ENCODE results near the gene CAMTA1.

CAMTA1 gene

DNA sequence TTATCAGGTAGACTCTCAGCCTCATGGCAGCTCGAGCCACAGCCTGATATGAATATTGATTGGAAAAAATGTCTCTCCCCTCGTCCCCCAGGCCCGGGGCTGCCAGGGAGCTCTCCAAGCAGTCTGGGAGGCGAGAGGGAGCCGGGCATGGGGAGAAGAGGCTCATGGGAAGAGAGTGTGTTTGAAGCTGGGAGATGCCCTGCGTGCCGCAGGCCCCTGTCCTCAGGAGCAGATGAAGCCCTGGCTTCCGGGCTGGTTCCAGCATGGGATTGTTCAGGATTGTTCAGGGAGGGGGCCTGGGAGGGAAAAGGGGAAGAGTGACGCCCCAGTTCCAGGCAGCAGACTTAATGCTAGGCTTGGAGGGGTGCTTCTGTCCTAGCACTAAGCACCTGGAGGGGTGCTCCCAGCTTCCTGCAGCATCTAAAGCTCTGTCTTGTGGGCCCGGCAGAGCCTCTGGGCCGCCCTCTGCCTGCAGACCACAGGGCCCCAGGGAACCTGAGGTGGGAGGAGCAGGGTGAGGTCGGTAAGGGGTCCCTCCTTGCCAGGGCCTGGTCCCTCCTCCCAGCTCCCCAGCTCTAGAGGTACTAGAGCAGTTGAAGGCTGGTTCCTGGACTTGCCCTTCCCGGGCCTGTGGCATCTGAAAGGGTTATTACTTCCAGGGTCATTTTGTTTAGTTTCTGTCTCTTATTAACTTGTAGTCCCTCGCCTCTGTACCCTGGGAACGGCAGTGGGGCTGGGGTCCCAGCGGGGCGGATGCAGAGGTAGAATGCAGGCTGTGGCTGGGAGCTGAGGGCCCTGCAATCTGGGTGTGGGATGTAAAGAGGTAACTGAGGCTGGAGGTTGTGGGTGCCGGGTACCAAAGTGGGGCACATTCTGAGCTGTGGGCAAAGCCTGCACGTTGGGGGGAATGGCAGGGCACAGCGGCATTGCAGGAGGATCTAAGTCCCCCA lies 651.1 kb downstream of the CAMTA1 start:
- H3K9me3 ChIP-seq (ENCODE audit: control insufficient read depth, insufficient read depth, low read depth, low read length): no peaks in the 10 kb centered on the region
- ChIA-PET CTCF (no interaction called here), POLR2A (no interaction called here)
- no peak overlapping the region for H3K27ac ChIP-seq (ENCODE audit: extremely low read depth, low read depth, low read length)
- no peak overlapping the region for H3K4me3 ChIP-seq (ENCODE audit: low read depth, low read length)
- no peaks in the 10 kb centered on the region for H3K36me3 ChIP-seq (ENCODE audit: control insufficient read depth in 2 of 2, insufficient read depth in 1 of 2, low read length in 2 of 2)
- TF ChIP-seq, protein P1, sequence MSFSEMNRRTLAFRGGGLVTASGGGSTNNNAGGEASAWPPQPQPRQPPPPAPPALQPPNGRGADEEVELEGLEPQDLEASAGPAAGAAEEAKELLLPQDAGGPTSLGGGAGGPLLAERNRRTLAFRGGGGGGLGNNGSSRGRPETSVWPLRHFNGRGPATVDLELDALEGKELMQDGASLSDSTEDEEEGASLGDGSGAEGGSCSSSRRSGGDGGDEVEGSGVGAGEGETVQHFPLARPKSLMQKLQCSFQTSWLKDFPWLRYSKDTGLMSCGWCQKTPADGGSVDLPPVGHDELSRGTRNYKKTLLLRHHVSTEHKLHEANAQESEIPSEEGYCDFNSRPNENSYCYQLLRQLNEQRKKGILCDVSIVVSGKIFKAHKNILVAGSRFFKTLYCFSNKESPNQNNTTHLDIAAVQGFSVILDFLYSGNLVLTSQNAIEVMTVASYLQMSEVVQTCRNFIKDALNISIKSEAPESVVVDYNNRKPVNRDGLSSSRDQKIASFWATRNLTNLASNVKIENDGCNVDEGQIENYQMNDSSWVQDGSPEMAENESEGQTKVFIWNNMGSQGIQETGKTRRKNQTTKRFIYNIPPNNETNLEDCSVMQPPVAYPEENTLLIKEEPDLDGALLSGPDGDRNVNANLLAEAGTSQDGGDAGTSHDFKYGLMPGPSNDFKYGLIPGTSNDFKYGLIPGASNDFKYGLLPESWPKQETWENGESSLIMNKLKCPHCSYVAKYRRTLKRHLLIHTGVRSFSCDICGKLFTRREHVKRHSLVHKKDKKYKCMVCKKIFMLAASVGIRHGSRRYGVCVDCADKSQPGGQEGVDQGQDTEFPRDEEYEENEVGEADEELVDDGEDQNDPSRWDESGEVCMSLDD (tag by site-specific recombination; IDR thresholded peaks at IDR 0.05): no peak
- TF ChIP-seq ZNF184 (tag by site-specific recombination; IDR thresholded peaks at IDR 0.05) (no peak), ZNF558 (tag by site-specific recombination; IDR thresholded peaks at IDR 0.05) (no peak)
- no peaks in the 10 kb centered on the region for H3K4me1 ChIP-seq (ENCODE audit: control insufficient read depth, insufficient read depth, low read length)

DNA sequence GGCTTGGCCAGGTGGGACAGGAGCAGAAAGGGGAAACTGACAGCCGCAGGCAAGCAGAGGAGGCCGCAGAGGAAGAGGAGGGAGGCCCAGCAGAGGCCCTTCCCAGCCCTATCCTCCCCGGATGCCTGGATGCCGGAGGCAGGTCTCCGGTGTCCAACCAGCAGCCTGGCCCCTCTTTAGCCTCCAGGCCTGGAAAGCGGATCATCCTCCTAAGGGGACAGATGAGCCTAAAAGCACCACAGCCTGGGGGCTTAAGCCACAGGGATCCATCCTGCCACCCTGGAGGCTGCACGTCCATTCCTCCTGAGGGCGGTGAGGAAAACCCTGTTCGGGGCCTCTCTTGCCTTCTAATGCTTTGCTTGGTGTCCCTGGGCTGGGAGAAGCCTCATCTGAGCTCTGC lies 651.8 kb downstream of the CAMTA1 start:
- TF ChIP-seq ZBTB21 (tag by site-specific recombination; IDR thresholded peaks at IDR 0.05) (no peak), ZNF174 (tag by site-specific recombination; IDR thresholded peaks at IDR 0.05) (no peak), ZNF140 (tag by site-specific recombination; IDR thresholded peaks at IDR 0.05) (no peak), MEIS1 (CRISPR knock-in tag; IDR thresholded peaks at IDR 0.05; ENCODE audit: borderline replicate concordance) (no peak), ZNF529 (tag by site-specific recombination; IDR thresholded peaks at IDR 0.05; ENCODE audit: insufficient replicate concordance) (no peak), REPIN1 (tag by site-specific recombination; IDR thresholded peaks at IDR 0.05; ENCODE audit: low read depth) (no peak), ZNF777 (tag by site-specific recombination; IDR thresholded peaks at IDR 0.05; ENCODE audit: borderline replicate concordance) (no peak), ZNF426 (tag by site-specific recombination; IDR thresholded peaks at IDR 0.05) (no peak), ZNF624 (tag by site-specific recombination; IDR thresholded peaks at IDR 0.05) (no peak), SCRT1 (tag by site-specific recombination; IDR thresholded peaks at IDR 0.05; ENCODE audit: borderline replicate concordance) (no peak), ZNF366 (tag by site-specific recombination; conservative IDR thresholded peaks at IDR 0.05) (no peak), ZNF658 (tag by site-specific recombination; IDR thresholded peaks at IDR 0.05) (no peak), ZNF544 (tag by site-specific recombination; IDR thresholded peaks at IDR 0.05) (no peak)
- TF ChIP-seq, protein P2, sequence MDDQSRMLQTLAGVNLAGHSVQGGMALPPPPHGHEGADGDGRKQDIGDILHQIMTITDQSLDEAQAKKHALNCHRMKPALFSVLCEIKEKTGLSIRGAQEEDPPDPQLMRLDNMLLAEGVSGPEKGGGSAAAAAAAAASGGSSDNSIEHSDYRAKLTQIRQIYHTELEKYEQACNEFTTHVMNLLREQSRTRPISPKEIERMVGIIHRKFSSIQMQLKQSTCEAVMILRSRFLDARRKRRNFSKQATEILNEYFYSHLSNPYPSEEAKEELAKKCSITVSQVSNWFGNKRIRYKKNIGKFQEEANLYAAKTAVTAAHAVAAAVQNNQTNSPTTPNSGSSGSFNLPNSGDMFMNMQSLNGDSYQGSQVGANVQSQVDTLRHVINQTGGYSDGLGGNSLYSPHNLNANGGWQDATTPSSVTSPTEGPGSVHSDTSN (CRISPR knock-in tag; IDR thresholded peaks at IDR 0.05): no peak
- TF ChIP-seq, protein P3, sequence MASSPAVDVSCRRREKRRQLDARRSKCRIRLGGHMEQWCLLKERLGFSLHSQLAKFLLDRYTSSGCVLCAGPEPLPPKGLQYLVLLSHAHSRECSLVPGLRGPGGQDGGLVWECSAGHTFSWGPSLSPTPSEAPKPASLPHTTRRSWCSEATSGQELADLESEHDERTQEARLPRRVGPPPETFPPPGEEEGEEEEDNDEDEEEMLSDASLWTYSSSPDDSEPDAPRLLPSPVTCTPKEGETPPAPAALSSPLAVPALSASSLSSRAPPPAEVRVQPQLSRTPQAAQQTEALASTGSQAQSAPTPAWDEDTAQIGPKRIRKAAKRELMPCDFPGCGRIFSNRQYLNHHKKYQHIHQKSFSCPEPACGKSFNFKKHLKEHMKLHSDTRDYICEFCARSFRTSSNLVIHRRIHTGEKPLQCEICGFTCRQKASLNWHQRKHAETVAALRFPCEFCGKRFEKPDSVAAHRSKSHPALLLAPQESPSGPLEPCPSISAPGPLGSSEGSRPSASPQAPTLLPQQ (tag by site-specific recombination; IDR thresholded peaks at IDR 0.05): no peak
- TF ChIP-seq, protein P4, sequence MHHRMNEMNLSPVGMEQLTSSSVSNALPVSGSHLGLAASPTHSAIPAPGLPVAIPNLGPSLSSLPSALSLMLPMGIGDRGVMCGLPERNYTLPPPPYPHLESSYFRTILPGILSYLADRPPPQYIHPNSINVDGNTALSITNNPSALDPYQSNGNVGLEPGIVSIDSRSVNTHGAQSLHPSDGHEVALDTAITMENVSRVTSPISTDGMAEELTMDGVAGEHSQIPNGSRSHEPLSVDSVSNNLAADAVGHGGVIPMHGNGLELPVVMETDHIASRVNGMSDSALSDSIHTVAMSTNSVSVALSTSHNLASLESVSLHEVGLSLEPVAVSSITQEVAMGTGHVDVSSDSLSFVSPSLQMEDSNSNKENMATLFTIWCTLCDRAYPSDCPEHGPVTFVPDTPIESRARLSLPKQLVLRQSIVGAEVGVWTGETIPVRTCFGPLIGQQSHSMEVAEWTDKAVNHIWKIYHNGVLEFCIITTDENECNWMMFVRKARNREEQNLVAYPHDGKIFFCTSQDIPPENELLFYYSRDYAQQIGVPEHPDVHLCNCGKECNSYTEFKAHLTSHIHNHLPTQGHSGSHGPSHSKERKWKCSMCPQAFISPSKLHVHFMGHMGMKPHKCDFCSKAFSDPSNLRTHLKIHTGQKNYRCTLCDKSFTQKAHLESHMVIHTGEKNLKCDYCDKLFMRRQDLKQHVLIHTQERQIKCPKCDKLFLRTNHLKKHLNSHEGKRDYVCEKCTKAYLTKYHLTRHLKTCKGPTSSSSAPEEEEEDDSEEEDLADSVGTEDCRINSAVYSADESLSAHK (tag by site-specific recombination; IDR thresholded peaks at IDR 0.05): no peak
- TF ChIP-seq, protein P5, sequence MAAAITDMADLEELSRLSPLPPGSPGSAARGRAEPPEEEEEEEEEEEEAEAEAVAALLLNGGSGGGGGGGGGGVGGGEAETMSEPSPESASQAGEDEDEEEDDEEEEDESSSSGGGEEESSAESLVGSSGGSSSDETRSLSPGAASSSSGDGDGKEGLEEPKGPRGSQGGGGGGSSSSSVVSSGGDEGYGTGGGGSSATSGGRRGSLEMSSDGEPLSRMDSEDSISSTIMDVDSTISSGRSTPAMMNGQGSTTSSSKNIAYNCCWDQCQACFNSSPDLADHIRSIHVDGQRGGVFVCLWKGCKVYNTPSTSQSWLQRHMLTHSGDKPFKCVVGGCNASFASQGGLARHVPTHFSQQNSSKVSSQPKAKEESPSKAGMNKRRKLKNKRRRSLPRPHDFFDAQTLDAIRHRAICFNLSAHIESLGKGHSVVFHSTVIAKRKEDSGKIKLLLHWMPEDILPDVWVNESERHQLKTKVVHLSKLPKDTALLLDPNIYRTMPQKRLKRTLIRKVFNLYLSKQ (tag by site-specific recombination; IDR thresholded peaks at IDR 0.05; ENCODE audit: borderline replicate concordance): no peak
- TF ChIP-seq, protein P6, sequence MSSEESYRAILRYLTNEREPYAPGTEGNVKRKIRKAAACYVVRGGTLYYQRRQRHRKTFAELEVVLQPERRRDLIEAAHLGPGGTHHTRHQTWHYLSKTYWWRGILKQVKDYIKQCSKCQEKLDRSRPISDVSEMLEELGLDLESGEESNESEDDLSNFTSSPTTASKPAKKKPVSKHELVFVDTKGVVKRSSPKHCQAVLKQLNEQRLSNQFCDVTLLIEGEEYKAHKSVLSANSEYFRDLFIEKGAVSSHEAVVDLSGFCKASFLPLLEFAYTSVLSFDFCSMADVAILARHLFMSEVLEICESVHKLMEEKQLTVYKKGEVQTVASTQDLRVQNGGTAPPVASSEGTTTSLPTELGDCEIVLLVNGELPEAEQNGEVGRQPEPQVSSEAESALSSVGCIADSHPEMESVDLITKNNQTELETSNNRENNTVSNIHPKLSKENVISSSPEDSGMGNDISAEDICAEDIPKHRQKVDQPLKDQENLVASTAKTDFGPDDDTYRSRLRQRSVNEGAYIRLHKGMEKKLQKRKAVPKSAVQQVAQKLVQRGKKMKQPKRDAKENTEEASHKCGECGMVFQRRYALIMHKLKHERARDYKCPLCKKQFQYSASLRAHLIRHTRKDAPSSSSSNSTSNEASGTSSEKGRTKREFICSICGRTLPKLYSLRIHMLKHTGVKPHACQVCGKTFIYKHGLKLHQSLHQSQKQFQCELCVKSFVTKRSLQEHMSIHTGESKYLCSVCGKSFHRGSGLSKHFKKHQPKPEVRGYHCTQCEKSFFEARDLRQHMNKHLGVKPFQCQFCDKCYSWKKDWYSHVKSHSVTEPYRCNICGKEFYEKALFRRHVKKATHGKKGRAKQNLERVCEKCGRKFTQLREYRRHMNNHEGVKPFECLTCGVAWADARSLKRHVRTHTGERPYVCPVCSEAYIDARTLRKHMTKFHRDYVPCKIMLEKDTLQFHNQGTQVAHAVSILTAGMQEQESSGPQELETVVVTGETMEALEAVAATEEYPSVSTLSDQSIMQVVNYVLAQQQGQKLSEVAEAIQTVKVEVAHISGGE (tag by site-specific recombination; conservative IDR thresholded peaks at IDR 0.05; ENCODE audit: low read depth): no peak
- H3K9me3 ChIP-seq (ENCODE audit: control insufficient read depth, insufficient read depth, low read depth, low read length): no peaks in the 10 kb centered on the region
- no peaks in the 10 kb centered on the region for H3K4me1 ChIP-seq (ENCODE audit: control insufficient read depth, insufficient read depth, low read length)
- no peaks in the 10 kb centered on the region for H3K36me3 ChIP-seq (ENCODE audit: control insufficient read depth in 2 of 2, insufficient read depth in 1 of 2, low read length in 2 of 2)
- H3K27ac ChIP-seq (ENCODE audit: extremely low read depth, low read depth, low read length): no peak overlapping the region
- ChIA-PET CTCF (no interaction called here), POLR2A (no interaction called here)
- no peak overlapping the region for H3K4me3 ChIP-seq (ENCODE audit: low read depth, low read length)

Data from HEK293 (cell line).